ENCODE measurements around the gene PRKD2.
A peak's percentile ranks its signal among the peaks of the same experiment; 100 is the strongest.
"Not testable (repeated sequence)": the region's sequence is repeated elsewhere in the genome, so short reads cannot be mapped to it uniquely, and the experiment has no call there.

The PRKD2 gene

GRCh38 chr19:46717034-46717715, at the start of gene PRKD2:
PRKD2 (minus strand) TSS chr19:46717114; CDS start chr19:46716370, 744 bp downstream.
- DNase-seq (ENCODE audit: low spot score): peak; percentile 97
- in situ Hi-C loops (cut with MboI; ENCODE audit: low pct_unique_long_range_greater_than_20kb, low sequenced_read_pairs, unreplicated experiment): no loop called here
- TF ChIP-seq CTCF (IDR thresholded peaks at IDR 0.05; ENCODE audit: extremely low read depth, insufficient read depth, missing control alignments): no peak

- no peak for DNase-seq (ENCODE audit: low spot score)
- in situ Hi-C loops (cut with MboI; ENCODE audit: low pct_unique_long_range_greater_than_20kb, low sequenced_read_pairs, unreplicated experiment): loop anchor here (5.0 kb wide), 1 partner anchor 77 kb away; no protein-coding TSS in a partner anchor
- TF ChIP-seq CTCF (IDR thresholded peaks at IDR 0.05; ENCODE audit: extremely low read depth, insufficient read depth, missing control alignments): no peak
These were observed 47.9 kb upstream of the PRKD2 start for GRCh38 chr19:46764817-46765291.

DNA sequence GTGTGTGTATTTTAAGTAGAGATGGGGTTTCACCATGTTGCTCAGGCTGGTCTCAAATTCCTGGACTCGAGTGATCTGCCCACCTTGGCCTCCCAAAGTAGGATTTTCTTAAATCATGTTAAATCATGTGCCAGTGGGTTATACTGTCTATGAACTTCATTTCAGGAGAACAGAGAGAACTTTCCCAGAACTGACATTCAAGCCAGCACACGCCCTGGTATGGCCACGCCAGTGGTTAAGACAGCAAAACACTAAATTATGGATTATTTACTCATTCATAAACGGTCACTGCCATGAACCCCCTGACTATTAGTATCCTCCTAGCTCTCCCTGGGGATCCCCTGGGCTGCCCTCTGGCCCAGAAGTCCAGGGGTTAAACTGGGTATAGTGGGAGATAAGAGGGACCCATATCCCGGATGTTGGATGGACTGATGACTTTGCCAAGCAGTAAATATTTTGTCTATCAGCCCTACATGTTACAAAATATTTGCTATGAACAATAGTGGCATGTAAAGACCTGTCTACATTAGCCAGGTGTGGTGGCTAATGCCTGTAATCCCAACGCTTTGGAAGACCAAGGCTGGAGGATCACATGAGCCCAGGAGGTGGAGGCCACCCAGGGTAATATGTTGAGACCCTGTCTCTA, 45.5 kb upstream of the PRKD2 start:
- no peak for TF ChIP-seq CTCF (IDR thresholded peaks at IDR 0.05; ENCODE audit: extremely low read depth, insufficient read depth, missing control alignments)
- in situ Hi-C loops (cut with MboI; ENCODE audit: low pct_unique_long_range_greater_than_20kb, low sequenced_read_pairs, unreplicated experiment): loop anchor here (5.0 kb wide), 1 partner anchor 80 kb away; no protein-coding TSS in a partner anchor
- no peak for DNase-seq (ENCODE audit: low spot score)

GRCh38 chr19:46761418-46761831, 44.5 kb upstream of the PRKD2 start:
- no peak for DNase-seq (ENCODE audit: low spot score)
- in situ Hi-C loops (cut with MboI; ENCODE audit: low pct_unique_long_range_greater_than_20kb, low sequenced_read_pairs, unreplicated experiment): loop anchor here (5.0 kb wide), 1 partner anchor 81 kb away; no protein-coding TSS in a partner anchor

DNA sequence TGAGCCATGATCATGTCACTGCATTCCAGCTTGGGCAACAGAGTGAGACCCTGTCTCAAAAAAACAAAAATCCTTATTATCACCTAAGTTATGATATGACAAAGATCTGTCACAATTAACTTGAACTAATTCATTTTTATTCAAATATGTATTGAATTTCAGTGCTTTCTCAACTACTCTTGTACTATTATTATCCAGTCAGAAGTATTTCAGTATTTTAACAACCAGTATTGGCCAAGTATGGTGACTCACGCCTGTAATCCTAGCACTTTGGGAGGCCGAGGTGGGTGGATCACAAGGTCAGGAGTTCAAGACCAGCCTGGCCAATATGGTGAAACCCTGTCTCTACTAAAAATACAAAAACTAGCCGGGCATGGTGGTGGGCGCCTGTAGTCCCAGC, 44.0 kb upstream of the PRKD2 start:
- DNase-seq (ENCODE audit: low spot score): not testable (repeated sequence)
- in situ Hi-C loops (cut with MboI; ENCODE audit: low pct_unique_long_range_greater_than_20kb, low sequenced_read_pairs, unreplicated experiment): loop anchor here (5.0 kb wide), 1 partner anchor 81 kb away; no protein-coding TSS in a partner anchor

More at GRCh38 chr19:46761418-46761831, 44.5 kb upstream of the PRKD2 start:
- TF ChIP-seq CTCF (IDR thresholded peaks at IDR 0.05; ENCODE audit: extremely low read depth, insufficient read depth, missing control alignments): no peak

DNA sequence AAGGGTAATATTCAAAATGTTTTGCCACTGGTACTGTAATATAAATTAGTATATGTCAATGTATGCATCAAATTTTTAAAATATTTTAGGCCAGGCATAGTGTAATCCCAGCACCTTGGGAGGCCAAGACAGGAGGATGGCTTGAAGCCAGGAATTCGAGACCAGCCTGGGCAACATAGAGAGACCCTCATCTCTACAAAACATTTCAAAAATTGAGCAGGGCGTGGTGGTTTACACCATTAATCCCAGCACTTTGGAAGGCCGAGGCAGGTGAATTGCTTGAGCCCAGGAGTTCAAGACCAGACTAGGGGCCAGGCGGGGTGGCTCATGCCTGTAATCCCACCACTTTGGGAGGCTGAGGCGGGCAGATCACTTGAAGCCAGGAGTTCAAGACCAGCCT, 43.4 kb upstream of the PRKD2 start:
- no peak for DNase-seq (ENCODE audit: low spot score)
- in situ Hi-C loops (cut with MboI; ENCODE audit: low pct_unique_long_range_greater_than_20kb, low sequenced_read_pairs, unreplicated experiment): loop anchor here (5.0 kb wide), 1 partner anchor 82 kb away; no protein-coding TSS in a partner anchor
- TF ChIP-seq CTCF (IDR thresholded peaks at IDR 0.05; ENCODE audit: extremely low read depth, insufficient read depth, missing control alignments): no peak

Data from GM13977 (cell line).